ENCODE measurements around the gene WDR75.

- TF ChIP-seq NCOA1 (CRISPR knock-in tag; IDR thresholded peaks at IDR 0.05): no peak
- TF ChIP-seq FOSL2 (CRISPR knock-in tag; IDR thresholded peaks at IDR 0.05): no peak
- TF ChIP-seq, protein P1, sequence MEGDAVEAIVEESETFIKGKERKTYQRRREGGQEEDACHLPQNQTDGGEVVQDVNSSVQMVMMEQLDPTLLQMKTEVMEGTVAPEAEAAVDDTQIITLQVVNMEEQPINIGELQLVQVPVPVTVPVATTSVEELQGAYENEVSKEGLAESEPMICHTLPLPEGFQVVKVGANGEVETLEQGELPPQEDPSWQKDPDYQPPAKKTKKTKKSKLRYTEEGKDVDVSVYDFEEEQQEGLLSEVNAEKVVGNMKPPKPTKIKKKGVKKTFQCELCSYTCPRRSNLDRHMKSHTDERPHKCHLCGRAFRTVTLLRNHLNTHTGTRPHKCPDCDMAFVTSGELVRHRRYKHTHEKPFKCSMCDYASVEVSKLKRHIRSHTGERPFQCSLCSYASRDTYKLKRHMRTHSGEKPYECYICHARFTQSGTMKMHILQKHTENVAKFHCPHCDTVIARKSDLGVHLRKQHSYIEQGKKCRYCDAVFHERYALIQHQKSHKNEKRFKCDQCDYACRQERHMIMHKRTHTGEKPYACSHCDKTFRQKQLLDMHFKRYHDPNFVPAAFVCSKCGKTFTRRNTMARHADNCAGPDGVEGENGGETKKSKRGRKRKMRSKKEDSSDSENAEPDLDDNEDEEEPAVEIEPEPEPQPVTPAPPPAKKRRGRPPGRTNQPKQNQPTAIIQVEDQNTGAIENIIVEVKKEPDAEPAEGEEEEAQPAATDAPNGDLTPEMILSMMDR (CRISPR knock-in tag; IDR thresholded peaks at IDR 0.05): no peak
- TF ChIP-seq TCF7L2 (IDR thresholded peaks at IDR 0.05; ENCODE audit: low read depth, low read length): no peak
- no peak for TF ChIP-seq SRSF4 (IDR thresholded peaks at IDR 0.05; ENCODE audit: low read depth, low read length, poor library complexity, severe bottlenecking)
- no peak for TF ChIP-seq ZNF280B (CRISPR knock-in tag; IDR thresholded peaks at IDR 0.05; ENCODE audit: borderline replicate concordance)
- TF ChIP-seq, protein P2, sequence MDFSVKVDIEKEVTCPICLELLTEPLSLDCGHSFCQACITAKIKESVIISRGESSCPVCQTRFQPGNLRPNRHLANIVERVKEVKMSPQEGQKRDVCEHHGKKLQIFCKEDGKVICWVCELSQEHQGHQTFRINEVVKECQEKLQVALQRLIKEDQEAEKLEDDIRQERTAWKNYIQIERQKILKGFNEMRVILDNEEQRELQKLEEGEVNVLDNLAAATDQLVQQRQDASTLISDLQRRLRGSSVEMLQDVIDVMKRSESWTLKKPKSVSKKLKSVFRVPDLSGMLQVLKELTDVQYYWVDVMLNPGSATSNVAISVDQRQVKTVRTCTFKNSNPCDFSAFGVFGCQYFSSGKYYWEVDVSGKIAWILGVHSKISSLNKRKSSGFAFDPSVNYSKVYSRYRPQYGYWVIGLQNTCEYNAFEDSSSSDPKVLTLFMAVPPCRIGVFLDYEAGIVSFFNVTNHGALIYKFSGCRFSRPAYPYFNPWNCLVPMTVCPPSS (IDR thresholded peaks at IDR 0.05): no peak
- TF ChIP-seq, protein P3, sequence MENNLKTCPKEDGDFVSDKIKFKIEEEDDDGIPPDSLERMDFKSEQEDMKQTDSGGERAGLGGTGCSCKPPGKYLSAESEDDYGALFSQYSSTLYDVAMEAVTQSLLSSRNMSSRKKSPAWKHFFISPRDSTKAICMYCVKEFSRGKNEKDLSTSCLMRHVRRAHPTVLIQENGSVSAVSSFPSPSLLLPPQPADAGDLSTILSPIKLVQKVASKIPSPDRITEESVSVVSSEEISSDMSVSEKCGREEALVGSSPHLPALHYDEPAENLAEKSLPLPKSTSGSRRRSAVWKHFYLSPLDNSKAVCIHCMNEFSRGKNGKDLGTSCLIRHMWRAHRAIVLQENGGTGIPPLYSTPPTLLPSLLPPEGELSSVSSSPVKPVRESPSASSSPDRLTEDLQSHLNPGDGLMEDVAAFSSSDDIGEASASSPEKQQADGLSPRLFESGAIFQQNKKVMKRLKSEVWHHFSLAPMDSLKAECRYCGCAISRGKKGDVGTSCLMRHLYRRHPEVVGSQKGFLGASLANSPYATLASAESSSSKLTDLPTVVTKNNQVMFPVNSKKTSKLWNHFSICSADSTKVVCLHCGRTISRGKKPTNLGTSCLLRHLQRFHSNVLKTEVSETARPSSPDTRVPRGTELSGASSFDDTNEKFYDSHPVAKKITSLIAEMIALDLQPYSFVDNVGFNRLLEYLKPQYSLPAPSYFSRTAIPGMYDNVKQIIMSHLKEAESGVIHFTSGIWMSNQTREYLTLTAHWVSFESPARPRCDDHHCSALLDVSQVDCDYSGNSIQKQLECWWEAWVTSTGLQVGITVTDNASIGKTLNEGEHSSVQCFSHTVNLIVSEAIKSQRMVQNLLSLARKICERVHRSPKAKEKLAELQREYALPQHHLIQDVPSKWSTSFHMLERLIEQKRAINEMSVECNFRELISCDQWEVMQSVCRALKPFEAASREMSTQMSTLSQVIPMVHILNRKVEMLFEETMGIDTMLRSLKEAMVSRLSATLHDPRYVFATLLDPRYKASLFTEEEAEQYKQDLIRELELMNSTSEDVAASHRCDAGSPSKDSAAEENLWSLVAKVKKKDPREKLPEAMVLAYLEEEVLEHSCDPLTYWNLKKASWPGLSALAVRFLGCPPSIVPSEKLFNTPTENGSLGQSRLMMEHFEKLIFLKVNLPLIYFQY (CRISPR knock-in tag; IDR thresholded peaks at IDR 0.05; ENCODE audit: borderline replicate concordance): no peak
- TF ChIP-seq ZNF18 (CRISPR knock-in tag; IDR thresholded peaks at IDR 0.05; ENCODE audit: insufficient replicate concordance): no peak
- TF ChIP-seq, protein P4, sequence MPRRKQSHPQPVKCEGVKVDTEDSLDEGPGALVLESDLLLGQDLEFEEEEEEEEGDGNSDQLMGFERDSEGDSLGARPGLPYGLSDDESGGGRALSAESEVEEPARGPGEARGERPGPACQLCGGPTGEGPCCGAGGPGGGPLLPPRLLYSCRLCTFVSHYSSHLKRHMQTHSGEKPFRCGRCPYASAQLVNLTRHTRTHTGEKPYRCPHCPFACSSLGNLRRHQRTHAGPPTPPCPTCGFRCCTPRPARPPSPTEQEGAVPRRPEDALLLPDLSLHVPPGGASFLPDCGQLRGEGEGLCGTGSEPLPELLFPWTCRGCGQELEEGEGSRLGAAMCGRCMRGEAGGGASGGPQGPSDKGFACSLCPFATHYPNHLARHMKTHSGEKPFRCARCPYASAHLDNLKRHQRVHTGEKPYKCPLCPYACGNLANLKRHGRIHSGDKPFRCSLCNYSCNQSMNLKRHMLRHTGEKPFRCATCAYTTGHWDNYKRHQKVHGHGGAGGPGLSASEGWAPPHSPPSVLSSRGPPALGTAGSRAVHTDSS (CRISPR knock-in tag; conservative IDR thresholded peaks at IDR 0.05): no peak
- no peak for TF ChIP-seq ZNF614 (CRISPR knock-in tag; IDR thresholded peaks at IDR 0.05; ENCODE audit: borderline replicate concordance)
- TF ChIP-seq SMC3 (IDR thresholded peaks at IDR 0.05; ENCODE audit: low read length): no peak
- TF ChIP-seq, protein P5, sequence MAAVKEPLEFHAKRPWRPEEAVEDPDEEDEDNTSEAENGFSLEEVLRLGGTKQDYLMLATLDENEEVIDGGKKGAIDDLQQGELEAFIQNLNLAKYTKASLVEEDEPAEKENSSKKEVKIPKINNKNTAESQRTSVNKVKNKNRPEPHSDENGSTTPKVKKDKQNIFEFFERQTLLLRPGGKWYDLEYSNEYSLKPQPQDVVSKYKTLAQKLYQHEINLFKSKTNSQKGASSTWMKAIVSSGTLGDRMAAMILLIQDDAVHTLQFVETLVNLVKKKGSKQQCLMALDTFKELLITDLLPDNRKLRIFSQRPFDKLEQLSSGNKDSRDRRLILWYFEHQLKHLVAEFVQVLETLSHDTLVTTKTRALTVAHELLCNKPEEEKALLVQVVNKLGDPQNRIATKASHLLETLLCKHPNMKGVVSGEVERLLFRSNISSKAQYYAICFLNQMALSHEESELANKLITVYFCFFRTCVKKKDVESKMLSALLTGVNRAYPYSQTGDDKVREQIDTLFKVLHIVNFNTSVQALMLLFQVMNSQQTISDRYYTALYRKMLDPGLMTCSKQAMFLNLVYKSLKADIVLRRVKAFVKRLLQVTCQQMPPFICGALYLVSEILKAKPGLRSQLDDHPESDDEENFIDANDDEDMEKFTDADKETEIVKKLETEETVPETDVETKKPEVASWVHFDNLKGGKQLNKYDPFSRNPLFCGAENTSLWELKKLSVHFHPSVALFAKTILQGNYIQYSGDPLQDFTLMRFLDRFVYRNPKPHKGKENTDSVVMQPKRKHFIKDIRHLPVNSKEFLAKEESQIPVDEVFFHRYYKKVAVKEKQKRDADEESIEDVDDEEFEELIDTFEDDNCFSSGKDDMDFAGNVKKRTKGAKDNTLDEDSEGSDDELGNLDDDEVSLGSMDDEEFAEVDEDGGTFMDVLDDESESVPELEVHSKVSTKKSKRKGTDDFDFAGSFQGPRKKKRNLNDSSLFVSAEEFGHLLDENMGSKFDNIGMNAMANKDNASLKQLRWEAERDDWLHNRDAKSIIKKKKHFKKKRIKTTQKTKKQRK (IDR thresholded peaks at IDR 0.05; ENCODE audit: low read length): no peak
- no peak for TF ChIP-seq CREM (IDR thresholded peaks at IDR 0.05)
- no peak for TF ChIP-seq CREM (CRISPR knock-in tag; IDR thresholded peaks at IDR 0.05)
Measured at GRCh38 chr2:189481071-189481470, 39.8 kb downstream of the WDR75 start.
